Tibial nerve (tissue), 4 donors: ENCODE data around the gene CPNE2.

Source experiments
- CTCF ChIP-seq, 5 experiments: fragments of 200-600 bp in 3 of 5; fragments of 450-650 bp in 2 of 5; sonication (generic) in 3 of 5; IDR thresholded peaks; one replicate each; pipeline ENCODE4 v1.5.1; 2016 to 2019; ENCODE audit warnings: antibody characterized with exemption in 5 of 5, mild to moderate bottlenecking in 3 of 5, moderate library complexity in 2 of 5
- EP300 ChIP-seq, 2 donors: sonication (generic); formaldehyde crosslinking; IDR thresholded peaks; one replicate each; pipeline ENCODE4 v1.6.1; 2017; ENCODE audit warnings: antibody characterized with exemption in 2 of 2, mild to moderate bottlenecking in 1 of 2
- POLR2A ChIP-seq, 2 donors: fragments of 450-650 bp; IDR thresholded peaks; one replicate each; pipeline ENCODE4 v1.6.1; 2017; ENCODE audit warnings: antibody characterized with exemption in 2 of 2, mild to moderate bottlenecking in 2 of 2, moderate library complexity in 2 of 2

DNA sequence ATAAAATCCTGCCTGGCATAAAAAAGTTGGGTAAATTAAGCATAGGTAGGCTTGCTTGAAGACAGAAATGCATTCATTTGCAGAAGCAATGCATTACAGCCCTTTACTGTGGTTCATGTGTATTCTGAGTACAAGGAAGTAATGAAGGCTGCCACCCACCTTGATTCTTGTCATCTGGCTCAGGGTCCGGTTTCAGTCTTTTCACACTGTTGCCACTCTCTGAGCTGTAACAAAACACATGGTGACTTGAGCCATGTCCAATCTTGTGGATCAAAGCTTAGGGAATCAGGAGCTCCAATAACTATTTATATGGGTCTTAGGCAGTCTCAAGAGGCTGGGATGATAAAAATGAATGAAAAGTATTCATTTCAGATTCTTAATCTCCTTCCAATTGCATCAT lies 71.5 kb downstream of the CPNE2 start:
- TF ChIP-seq CTCF (IDR thresholded peaks at IDR 0.05) (no peak), POLR2A (IDR thresholded peaks at IDR 0.05) (no peak), EP300 (IDR thresholded peaks at IDR 0.05) (no peak)
